ENCODE results near the gene OSBPL3.

Gene OSBPL3

DNA sequence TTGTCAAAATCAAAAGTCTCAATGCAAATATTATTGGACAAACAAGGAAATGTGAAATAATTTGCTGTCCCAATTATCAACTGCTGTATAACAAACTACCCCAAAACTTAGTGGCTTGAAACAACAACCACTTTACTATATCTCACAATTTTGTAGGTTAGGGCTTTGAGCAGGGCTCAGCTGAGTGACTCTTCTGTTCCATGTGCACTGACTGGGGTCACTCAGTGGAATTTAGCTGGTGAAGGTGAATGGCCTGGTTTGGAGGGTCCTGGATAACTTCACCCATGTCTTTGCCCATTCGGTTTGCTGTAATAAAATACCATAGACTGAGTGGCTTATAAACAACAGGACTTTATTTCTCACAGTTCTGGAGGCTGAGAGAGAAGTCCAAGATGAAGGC is 219.0 kb downstream of the OSBPL3 start:
- no peak for DNase-seq (ENCODE audit: low spot score)

- DNase-seq (ENCODE audit: low spot score): peak; percentile 47
Observed at GRCh38 chr7:24757353-24758275, 222.4 kb downstream of the OSBPL3 start, which contains the start of gene GSDME. Gene GSDME (minus strand): TSS chr7:24757464. CDS start chr7:24749774, 7,690 bp downstream.

DNA sequence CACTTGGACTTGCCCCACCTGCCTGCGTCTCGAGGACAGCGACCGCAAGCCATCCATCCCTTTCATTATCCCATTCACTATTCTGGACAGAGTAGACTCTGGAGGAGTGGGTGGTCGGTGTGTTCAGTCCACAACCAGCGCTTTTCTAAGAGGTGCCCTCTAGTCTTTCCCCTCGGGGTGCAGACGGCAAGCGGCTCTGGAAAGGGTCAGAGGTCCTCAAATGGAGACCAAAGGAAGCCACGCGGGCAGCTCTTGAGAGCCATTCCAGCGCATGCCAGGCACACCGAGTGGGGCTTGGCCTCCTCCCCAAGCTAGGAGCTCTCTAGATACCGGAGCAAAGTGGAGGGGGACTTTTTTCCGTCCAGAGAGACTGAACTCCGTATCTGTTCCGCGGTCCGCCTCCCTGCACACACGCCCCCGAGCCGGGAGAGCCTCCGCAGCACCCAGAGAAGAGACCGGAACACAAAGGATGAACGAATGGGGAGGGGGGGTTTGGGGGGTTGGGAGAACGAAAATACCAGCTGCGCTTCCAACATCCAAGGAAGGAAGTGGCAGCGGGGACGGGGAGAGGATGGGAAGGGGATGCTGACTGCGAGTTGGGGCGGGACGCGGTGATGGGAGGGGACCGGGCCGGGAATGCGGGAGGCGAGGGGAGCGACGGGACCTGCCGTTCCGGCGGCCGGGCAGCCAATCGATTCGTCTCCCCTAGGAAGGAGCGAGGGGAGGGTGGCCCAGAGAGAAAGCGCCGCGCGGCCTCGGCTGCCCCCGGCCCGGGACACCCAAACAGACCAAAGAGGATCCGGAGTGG is 223.2 kb downstream of the OSBPL3 start:
- peak; percentile 19 for DNase-seq (ENCODE audit: low spot score)

GRCh38 chr7:24755541-24756407 is 224.2 kb downstream of the OSBPL3 start:
- peak; percentile 24 for DNase-seq (ENCODE audit: low spot score)

DNA sequence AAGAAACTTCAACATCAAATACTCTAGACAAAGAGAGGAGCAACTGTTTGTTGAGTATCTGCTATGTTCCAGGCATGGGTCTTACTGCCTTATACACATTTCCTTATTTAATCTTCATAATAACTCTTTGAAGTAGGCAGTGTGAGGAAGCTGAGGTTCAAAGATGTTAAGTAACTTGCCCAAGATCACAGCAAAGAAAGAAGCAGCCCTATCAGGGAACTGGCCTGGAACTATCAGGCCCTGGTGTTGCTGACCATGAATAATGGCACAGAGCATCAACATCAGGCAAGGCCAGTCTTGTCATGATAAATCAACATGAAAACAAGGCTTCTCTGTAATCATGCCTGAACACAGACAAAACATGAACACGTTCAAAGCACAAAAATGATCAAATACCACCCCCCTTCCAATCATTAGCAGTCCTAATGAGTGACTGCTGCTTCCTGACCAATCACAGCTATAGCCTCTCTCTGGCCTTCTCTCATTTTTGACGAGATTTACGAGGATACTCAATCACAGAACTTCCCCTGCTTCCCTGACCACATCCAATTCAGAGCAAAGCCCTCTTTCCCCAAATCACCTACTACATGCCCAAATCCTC is 225.0 kb downstream of the OSBPL3 start:
- no peak for DNase-seq (ENCODE audit: low spot score)

GRCh38 chr7:24752073-24752800 is 227.7 kb downstream of the OSBPL3 start:
- no peak for DNase-seq (ENCODE audit: low spot score)

GRCh38 chr7:24751484-24751883 is 228.5 kb downstream of the OSBPL3 start:
- DNase-seq (ENCODE audit: low spot score): no peak

DNA sequence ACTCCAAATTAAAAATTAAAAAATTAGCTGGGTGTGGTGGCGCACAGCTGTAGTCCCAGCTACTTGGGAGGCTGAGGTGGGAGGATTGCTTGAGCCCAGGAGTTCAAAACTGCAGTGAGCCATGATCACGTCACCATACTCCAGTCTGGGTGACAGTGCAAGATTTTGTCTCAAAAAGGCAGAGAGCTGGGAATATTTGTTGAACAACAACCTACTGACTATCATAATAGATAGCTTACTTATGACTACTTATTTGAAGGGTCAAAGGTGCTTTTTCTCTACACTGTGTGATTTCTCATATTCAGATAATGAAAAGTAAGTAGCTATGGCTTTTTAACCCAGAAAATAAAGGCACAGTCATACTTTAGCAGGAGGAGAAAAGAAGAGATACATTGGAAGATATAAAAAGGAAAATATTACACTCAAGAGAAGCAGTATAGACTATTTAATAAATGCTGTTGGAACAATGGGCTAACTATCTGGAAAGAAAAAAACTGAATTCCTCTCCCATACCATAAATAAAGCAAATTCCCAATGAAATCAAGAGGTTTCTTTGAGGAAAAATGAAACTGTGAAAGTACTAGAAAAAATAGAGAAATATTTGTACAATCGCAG is 229.4 kb downstream of the OSBPL3 start:
- no peak for DNase-seq (ENCODE audit: low spot score)

DNA sequence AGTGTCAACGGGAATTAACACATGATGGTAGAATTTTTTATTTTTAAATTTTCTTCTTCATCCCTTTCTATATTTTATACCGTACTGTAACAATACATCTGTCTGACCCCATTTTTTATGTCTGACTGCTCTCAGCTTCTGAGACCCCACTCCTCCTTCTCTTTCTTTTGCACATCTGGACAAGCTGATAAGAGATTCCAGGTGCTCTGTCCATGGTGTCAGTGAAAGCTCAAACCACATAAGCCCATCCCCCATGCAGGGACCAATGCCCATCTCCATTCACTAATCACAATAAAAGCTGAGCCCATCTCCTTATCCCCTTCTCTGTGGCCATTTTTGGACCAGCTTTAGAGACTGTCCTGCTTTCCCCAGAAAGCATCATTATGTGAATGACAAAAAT is 231.5 kb downstream of the OSBPL3 start:
- DNase-seq (ENCODE audit: low spot score): no peak
